T follicular helper cell (primary cell): Measurements from ENCODE around the gene LPP.

Source experiments
- DNase-seq: peaks from one replicate; pipeline ENCODE4 v3.0.0-alpha.2; 2020; ENCODE audit warnings: low read depth

The LPP gene

DNA sequence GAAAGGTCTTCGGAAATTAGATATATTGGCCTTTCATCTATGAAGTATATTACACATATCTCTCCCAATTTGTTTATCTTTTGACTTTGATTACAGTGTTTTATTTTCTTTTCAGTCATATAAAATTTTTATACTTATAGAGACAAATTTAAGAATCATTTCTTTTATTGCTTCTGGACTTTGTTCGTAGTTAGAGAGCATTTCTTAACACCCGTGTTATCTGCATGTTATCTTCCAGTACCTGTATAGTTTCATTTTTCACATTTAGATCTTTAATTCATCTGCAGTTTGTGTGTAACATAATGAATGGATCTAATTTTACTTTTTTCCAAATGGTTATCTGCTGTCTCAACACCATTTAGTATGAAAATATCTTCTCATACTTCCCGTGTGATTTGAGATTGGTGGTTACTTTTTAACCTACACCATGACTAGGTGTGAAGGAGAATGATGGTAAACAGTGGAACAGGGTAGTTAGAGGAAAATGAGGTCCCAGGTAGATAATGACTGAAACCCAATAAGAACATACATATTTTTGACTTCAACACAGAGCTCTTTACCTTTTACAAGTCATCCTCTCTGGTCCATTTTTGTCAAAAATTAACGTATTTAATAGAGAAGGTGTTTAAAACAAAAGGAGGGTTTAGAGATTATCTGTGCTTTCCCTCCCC lies 99.3 kb downstream of the LPP start:
- no peak for DNase-seq

- DNase-seq: no peak
Observed at GRCh38 chr3:188253800-188254452, 100.0 kb downstream of the LPP start.

DNA sequence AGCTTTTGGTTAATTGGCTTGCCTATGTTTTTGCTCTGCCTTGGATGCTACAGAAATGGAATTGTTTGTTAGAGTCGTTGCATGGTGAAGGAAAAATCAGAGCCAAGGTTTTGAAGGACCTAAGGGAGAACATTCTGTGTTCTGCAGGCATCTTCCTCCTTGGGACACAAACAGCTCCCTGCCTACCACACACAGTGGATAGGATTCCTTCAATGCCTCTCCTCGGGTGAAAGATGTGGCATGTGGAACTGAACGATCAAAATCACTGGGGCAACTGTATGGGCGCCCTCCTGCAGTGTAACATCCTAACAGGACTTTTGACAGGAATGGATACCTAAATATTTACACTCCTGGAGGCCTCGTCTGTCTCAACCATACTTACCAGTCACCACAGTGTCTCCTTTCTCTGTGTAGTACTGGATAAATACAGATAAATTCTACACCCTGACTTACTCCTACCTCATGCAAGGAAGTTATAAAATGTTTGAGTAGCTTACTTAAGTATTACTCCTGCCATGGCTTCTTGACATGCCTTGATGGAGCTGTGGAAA lies 100.6 kb downstream of the LPP start:
- DNase-seq: no peak

GRCh38 chr3:188255190-188255589 lies 101.2 kb downstream of the LPP start:
- DNase-seq: no peak

GRCh38 chr3:188256758-188257157 lies 102.8 kb downstream of the LPP start:
- DNase-seq: no peak

DNA sequence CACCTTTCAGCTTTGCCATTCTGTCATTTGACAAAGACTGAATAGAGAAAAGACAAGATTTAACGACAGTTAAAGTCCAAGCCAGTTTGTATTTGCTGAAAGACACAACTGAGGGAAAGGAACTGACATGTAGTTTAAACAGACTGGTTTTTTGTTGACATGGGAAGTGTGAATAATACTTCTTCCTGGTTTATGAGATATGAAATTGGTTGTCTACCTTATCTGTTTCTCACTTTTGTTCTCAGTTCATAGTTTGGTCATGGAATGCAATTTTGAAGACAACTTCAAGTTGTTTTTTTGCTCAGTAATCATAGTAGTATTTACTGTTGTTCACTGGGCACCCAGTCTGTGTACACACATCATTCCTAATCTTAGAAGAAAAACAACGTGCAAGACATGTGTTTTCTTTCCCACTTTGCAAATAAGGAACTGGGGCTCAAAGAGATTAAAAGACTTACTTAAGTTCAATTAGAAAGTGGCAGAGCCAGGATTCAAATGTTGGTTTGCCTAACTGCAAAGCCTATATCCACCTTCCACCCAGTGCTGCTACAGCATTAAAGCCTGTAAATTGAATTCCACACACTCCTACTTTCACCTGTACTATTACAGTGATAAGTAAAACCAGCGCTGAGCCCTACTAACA lies 103.5 kb downstream of the LPP start:
- DNase-seq: no peak

DNA sequence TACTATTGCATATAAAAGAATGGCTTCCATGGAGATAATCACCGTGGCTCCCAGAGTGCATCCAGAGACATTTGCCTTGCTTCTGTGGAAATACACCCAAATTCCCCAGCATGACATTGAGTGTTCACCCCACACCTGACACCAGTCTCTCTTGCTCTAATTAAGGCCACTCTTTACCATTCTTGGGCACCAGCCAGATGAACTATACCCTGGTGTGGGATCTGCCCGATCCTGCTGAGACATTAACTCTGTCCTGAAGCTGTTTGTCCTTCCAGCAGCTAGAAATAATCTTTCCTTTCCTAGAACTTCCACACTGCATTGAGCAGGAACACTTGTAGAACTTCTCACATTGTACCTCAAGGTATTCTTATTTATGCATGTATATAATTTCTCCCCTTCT lies 105.2 kb downstream of the LPP start:
- no peak for DNase-seq

GRCh38 chr3:188259596-188259995 lies 105.6 kb downstream of the LPP start:
- DNase-seq: no peak

- no peak for DNase-seq
Observed at GRCh38 chr3:188261011-188261410, 107.1 kb downstream of the LPP start.

DNA sequence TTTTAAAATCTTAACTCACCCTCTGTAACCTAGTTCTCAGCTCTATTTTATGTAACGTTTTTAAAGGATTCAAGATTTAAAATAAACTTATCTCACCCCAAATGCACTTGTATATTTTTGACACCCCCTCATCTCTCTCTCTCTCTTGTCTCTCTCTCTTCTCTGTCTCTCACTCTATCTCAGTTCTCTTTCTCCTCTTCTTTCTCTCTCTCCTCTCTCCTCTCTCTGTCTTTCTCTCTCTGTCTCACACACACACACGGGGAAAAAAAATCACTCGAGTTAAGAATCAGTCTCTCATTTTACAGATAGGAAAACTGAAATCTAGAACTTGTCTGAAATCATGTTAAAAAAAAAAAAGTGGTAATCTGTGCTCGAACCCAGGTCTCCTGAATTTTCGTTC lies 108.5 kb downstream of the LPP start:
- DNase-seq: no peak

DNA sequence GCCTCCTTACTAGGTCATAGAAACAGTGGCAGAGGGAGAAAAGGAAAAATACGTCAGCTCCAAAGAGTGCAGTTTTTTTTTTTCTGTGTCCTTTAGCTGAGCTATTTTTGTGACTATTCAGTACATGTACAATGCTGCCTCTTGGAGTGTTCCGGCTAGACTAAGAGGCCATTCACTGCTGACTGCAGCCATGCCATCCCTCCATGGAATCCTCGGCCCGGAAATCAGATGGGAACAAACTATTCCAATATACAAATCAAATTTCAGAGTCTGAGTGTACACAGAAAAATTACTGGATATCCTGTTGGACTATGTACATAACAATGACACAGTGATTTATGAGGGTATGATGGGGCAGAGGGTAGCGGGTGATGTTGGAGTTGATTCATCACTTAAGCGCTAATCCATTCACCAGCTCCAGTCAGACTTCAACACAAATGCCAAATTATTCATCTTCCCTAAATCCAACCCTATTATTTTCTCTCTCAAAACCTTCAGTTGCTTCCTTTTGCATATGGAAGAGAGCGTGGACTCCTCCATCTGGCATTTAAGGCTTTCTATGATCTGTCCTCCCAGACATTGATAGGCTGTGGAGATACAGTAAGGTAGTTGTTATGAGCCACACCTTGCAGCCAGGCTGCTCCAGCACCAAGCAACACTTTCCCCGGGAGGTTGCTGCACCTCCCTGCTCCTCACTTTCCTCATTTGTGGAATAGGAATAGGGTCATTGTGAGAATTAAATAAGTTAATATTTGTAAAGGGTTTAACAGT lies 109.1 kb downstream of the LPP start:
- DNase-seq: no peak

- DNase-seq: no peak
Observed at GRCh38 chr3:188264226-188265207, 110.6 kb downstream of the LPP start.

DNA sequence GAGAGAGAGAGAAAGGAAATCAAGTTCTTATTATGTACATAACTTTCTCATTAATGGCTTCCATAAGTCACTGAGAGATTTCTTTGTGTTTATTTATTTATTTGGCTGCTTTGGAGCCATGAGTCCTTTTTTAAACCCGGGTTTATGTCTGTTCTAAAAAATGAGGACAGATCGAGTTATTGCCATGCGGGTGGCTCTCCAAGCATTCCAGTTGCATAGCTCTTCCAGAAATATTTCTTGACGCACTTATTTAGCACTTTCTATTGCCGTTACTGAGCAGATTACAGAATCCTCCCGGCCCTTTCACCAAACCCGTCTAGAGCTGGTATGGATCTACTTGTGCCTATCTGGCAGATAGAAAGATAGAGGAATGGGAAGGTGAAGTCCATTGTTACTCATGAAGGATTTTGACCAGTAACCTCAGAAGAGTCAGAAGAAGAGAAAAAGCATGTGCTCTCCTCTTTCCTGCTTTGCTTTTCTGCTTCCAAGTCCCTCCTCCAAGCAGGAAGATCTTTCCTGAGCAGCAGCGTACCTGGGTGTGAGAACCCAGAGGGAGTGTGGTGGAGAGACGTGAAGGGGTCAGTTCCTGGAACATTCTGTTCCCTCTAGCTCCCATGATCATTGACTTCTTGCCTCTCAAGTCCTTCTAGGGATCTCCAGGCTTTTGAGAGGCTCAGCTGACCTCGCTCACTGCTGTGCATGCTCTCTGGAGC lies 112.8 kb downstream of the LPP start:
- no peak for DNase-seq

DNA sequence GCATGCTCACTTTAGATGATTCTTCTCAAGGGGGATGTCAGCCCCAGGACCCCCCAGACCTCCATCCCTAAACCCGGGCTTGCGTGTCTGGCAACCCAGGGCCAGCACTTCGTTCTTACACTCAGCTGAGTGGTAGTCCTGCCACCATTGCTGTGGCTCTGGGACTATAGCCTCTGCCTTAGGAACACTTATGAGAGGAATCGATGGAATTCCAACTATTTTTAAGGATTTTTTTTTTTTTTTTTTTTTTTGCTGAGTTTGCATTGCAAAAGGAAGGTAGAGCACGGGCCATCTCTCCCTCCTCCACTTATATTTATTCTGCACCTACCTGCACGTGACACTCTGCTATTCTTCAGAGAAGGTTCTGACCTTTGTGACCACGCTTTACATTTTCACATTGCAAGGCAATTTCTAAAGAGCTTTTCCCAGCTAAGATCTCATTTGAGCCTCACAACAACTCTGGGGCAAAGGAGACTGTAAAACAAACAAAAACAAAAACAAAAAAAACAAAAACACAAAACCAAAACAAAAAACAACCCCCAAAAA lies 113.9 kb downstream of the LPP start:
- DNase-seq: no peak

DNA sequence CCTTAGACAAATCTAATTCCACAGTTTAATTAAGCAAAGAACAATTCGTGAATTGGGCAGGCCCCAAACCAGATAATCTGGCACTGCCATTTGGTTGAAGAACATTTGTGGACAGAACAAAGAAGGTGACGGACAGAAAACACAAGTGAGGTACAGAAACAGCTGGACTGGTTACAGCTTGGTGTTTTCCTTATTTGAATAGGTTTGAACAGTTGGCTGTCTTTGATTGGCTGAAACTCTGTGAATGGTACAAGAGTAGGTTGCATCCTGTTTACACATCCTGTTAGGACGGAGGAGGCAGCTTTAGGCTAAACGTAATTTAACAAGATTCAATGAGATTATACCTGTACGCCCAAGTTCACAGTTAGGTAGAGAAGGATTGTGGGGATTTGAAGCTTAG lies 114.4 kb downstream of the LPP start:
- no peak for DNase-seq

- no peak for DNase-seq
Observed at GRCh38 chr3:188269040-188269439, 115.1 kb downstream of the LPP start.

GRCh38 chr3:188270423-188270972 lies 116.5 kb downstream of the LPP start:
- DNase-seq: no peak

- no peak for DNase-seq
Observed at GRCh38 chr3:188271226-188271914, 117.4 kb downstream of the LPP start.
